ENCODE measurements around the gene NMD3.

- TF ChIP-seq ZNF18 (CRISPR knock-in tag; IDR thresholded peaks at IDR 0.05; ENCODE audit: insufficient replicate concordance) (no peak), ZNF510 (CRISPR knock-in tag; IDR thresholded peaks at IDR 0.05; ENCODE audit: low read depth) (no peak), ZNF589 (CRISPR knock-in tag; conservative IDR thresholded peaks at IDR 0.05) (no peak), KDM1A (CRISPR knock-in tag; IDR thresholded peaks at IDR 0.05) (no peak), CTCF (CRISPR knock-in tag; IDR thresholded peaks at IDR 0.05) (no peak)
Measured at GRCh38 chr3:161250116-161250515, 29.0 kb downstream of the NMD3 start.
